ENCODE results near the gene SDCCAG8.
"Not testable (repeated sequence)": the region's sequence is repeated elsewhere in the genome, so short reads cannot be mapped to it uniquely, and the experiment has no call there.

The SDCCAG8 gene

DNA sequence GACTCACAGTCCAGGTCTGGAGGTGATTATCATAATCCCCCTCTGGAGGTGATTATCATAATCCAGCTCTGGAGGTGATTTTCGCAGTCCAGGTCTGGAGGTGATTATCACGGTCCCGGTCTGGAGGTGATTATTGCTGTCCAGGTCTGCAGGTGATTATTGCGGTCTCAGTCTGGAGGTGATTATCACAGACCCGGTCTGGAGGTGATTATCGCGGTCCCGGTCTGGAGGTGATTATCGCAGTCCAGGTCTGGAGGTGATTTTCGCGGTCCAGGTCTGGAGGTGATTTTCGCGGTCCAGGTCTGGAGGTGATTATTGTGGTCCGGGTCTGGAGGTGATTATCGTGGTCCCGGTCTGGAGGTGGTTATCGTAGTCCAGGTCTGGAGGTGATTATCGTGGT is 76.6 kb downstream of the SDCCAG8 start:
- DNase-seq (ENCODE audit: low read depth) = no peak

GRCh38 chr1:243335292-243335691 is 79.5 kb downstream of the SDCCAG8 start:
- no peak for DNase-seq (ENCODE audit: low read depth)

GRCh38 chr1:243336163-243336562 is 80.3 kb downstream of the SDCCAG8 start:
- no peak for DNase-seq (ENCODE audit: low read depth)

DNA sequence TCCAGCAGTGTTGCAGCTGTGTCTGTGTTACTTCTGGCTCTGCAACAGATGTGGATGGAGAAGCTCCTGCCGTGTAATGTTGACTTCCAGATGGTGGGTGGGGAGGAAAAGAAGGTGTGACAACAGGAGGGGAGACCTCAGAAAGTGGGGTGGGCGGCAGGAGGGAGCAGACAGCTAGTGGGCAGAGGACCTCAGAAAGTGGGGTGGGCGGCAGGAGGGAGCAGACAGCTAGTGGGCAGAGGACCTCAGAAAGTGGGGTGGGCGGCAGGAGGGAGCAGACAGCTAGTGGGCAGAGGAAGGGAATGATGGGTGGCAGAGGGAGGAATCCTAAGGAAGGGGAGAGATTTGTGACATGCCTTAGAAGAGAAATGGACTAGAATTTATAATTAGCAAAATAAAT is 83.0 kb downstream of the SDCCAG8 start:
- not testable (repeated sequence) for DNase-seq (ENCODE audit: low read depth)

- DNase-seq (ENCODE audit: low read depth) = no peak
Observed at GRCh38 chr1:243341074-243341473, 85.2 kb downstream of the SDCCAG8 start.

GRCh38 chr1:243343970-243344937 is 88.4 kb downstream of the SDCCAG8 start:
- no peak for DNase-seq (ENCODE audit: low read depth)

DNA sequence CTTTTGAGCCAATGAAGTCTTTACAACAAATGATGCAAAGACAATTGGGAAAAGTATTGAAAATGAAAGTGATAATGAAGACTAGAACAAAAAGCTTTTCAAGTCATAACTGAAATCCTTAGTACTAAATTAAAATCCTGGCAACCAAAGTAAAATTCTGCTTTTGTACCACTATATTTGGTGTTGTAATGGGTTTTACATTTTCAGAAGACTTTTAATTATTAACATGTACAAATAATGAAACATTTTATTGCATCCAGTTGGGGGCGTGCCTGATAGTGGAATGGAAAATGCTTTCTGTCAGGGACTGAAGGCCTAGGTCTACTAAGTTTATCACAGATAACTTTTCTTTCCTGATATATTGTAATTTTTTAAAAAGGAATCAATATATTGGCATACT is 89.4 kb downstream of the SDCCAG8 start:
- no peak for DNase-seq (ENCODE audit: low read depth)

DNA sequence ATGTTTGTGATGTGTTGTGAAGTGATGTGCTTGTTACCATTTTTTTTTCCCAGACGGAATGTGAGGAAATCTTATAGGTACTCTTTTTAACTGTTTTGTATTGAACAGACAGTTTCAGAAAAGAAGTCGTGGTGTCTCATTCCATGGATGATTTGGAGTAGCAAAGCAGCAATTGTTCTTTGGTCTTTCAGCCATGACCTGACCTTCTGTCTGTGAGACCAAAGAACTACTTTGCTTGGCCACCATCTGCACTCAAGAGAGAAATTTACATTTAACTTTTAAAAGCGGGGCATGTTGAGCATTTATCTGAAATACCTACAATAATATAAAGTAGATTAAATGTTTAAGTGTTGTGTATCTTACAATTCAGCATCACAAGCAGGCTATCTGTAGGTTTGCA is 90.2 kb downstream of the SDCCAG8 start:
- no peak for DNase-seq (ENCODE audit: low read depth)

GRCh38 chr1:243346468-243346867 is 90.6 kb downstream of the SDCCAG8 start:
- DNase-seq (ENCODE audit: low read depth) = no peak

DNA sequence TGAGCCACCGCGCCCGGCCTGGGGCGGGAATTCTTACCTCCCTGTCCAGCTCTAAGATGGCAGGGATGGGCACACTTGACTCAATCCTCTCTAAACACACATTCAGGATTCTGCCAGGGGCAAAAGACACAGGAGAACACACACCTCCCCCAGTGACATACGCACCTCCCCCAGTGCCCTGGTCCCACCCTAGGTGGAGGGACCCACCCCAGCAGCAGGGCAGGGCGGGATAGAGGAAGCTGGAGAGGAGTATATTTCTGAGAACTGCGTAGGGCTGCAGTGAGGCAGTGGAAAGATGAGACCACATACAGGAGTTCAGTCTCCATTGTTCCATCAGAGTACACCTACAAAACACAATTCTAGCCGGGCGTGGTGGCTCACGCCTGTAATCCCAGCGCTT is 92.5 kb downstream of the SDCCAG8 start:
- DNase-seq (ENCODE audit: low read depth) = no peak

DNA sequence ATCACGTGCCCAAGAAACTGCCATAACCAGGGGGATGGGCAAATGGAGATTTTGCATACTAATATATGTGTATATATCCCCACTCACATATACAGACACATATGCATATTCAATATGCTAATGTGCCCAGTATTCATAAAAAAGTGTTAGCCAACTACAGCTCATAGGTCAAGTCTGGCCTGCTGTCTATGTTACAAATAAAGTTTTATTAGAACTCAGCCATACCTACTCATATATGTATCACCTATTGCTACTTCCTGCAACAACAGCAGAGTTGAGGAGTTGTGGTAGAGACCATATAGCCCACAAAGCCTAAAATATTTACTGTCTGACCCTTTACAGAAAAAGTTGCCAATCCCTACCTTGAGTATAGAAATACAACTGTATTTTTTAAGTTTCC is 93.3 kb downstream of the SDCCAG8 start:
- no peak for DNase-seq (ENCODE audit: low read depth)

DNA sequence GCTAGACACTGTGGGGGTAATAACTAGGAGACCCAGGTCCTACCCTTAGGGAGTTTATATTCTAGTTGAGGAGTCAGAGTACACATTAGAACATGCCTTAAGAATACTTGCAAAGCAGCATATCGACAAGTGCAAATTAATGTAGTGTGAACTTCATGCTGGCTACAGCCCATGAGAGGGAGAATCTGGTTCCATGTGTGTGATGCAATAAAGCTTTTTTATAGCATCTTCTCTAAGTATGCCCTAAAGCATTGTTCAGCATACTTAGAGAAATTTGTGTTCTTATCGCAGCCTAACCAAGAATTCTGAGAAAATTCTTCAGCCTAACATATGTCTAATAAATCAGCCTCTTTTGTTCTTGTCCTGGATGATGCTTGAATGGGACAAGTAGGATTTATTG is 95.5 kb downstream of the SDCCAG8 start:
- no peak for DNase-seq (ENCODE audit: low read depth)

DNA sequence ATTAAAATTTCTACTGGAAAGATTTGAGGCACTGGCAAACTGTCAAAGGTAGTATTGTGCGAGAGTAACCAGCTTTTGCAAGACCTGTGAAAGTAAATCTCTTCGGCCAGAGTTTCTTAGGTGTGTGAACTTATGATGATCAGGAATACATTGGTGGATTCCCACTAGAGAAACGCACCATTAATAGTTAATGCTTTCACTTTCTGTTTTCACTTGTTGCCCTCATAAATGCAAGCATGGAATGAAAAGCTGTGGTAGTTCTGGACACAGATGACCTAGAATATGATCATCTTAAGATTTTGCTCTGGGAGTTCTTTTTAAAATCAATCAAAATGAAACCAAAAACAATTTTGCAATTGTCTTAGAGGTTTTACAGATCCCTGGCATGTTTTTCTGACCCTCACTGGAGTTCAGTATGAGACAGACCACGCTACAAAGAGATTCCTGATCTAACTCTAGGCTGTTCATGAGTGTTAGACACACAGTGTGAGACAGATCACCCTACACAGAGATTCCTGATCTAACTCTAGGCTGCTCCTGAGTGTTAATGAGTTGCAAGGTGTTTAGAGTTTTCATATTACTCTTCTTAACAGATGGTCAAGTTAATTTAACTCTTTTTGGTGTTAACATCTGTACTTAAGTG is 98.8 kb downstream of the SDCCAG8 start:
- DNase-seq (ENCODE audit: low read depth) = no peak

- no peak for DNase-seq (ENCODE audit: low read depth)
Observed at GRCh38 chr1:243363832-243364231, 108.0 kb downstream of the SDCCAG8 start.

- no peak for DNase-seq (ENCODE audit: low read depth)
Observed at GRCh38 chr1:243364330-243364729, 108.5 kb downstream of the SDCCAG8 start.

GRCh38 chr1:243364866-243365265 is 109.0 kb downstream of the SDCCAG8 start:
- DNase-seq (ENCODE audit: low read depth) = no peak

DNA sequence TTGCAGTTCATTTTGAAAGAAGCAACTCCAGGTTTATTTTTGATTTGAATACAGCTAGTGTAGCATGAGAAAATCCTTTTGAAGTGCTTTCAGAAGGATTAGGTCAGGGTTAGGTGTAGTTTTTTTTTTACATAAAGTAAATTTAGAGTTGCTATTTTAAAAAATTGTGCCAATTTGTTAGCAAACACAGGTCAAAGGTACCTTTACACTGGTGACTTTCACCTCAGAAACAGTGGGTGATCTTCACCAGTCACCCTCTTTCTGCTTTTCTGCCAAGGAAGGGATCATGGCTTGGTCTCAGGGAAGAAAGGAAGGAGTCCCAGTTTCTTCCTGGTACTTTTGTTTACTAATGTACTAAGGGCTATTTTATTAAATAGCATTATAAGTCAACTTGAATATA is 111.5 kb downstream of the SDCCAG8 start:
- no peak for DNase-seq (ENCODE audit: low read depth)

GRCh38 chr1:243374412-243374811 is 118.6 kb downstream of the SDCCAG8 start:
- DNase-seq (ENCODE audit: low read depth) = no peak

- no peak for DNase-seq (ENCODE audit: low read depth)
Observed at GRCh38 chr1:243375596-243375995, 119.8 kb downstream of the SDCCAG8 start.

DNA sequence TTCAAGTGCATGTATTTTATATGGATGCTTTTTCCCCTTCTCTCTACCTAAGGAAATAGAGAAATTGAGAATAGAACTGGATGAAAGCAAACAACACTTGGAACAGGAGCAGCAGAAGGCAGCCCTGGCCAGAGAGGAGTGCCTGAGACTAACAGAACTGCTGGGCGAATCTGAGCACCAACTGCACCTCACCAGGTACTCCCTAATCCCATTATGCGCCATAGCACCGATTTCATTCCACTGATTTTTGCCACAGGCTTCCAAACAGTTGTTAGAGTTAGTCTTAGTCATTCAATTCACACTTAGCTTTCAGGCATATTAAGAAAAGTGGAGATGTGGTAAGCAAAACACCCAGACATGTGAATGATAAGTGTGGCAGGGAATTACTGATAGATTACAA is 122.8 kb downstream of the SDCCAG8 start:
- no peak for DNase-seq (ENCODE audit: low read depth)

- no peak for DNase-seq (ENCODE audit: low read depth)
Observed at GRCh38 chr1:243379208-243379607, 123.4 kb downstream of the SDCCAG8 start.

DNA sequence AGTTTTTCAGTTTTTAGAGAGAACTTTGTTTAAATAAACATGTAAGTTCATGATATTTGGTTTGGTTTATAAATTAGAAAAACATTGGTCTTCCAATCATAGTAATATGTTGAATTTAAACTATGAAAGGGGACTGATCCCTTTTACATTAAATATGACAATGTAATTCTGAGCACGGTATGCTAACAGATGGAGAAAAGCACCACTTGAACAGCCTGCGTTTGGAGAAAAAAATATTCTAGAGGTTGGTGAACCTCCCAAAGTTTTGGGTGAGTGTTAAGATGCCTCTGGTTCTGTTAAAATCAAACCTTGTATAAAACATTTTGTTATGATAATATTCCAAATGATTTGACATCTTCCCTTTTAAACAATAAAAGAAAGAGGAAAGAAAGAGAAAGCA is 123.9 kb downstream of the SDCCAG8 start:
- no peak for DNase-seq (ENCODE audit: low read depth)

- DNase-seq (ENCODE audit: low read depth) = no peak
Observed at GRCh38 chr1:243388276-243388675, 132.4 kb downstream of the SDCCAG8 start.

All from activated T-helper 1 cell treated with Interleukin-2 at 50 U/mL for 16 hours (primary cell).